Cardiac muscle cell (in vitro differentiated cells and primary cell): Measurements from ENCODE around the gene TMEM120B. TPM values are rescaled to one million over a fixed set of nuclear protein-coding genes. Genes with fewer than 3 reads are reported as not detected.
"Not testable (repeated sequence)": the region's sequence is repeated elsewhere in the genome, so short reads cannot be mapped to it uniquely, and the experiment has no call there.

Source experiments
- DNase-seq, 2 donors: peaks; one replicate each; pipeline versions ENCODE4 v3.0.0 to v3.0.0-alpha.2; 2010 to 2017; ENCODE audit warnings: low read depth in 1 of 2, low spot score in 1 of 2
- H3K27ac ChIP-seq: fragments of 200-600 bp; sonication (generic); 2 replicates; pipeline ENCODE4 v1.5.1; 2016
- H3K27me3 ChIP-seq: fragments of 200-600 bp; sonication (generic); 2 replicates; pipeline ENCODE4 v1.6.0; 2016; ENCODE audit warnings: control low read depth
- H3K36me3 ChIP-seq: fragments of 200-600 bp; sonication (generic); 2 replicates; pipeline ENCODE4 v1.5.1; 2016; ENCODE audit warnings: control low read depth
- H3K4me1 ChIP-seq: fragments of 200-600 bp; sonication (generic); 2 replicates; pipeline ENCODE4 v1.8.1; 2017; ENCODE audit warnings: low read depth, mild to moderate bottlenecking, mixed run types
- H3K4me3 ChIP-seq: fragments of 200-600 bp; sonication (generic); 2 replicates; pipeline ENCODE4 v1.5.1; 2016; ENCODE audit warnings: mild to moderate bottlenecking
- H3K9me3 ChIP-seq: fragments of 200-600 bp; sonication (generic); 2 replicates; pipeline ENCODE4 v1.5.1; 2017; ENCODE audit warnings: low read depth, mild to moderate bottlenecking, control low read depth
- polyA plus RNA-seq: library from polyadenylated mRNA; unstranded; fragments of >200 nt; fragmentation: Nextera tagmentation; extraction: Ambion mirVana; gene quantifications from 2 replicates; pipeline ENCODE4 v1.2.1, GENCODE V29; 2016
- total RNA-seq: library from RNA; depleted of rRNA; stranded (reverse); fragments of >200 nt; gene quantifications from 2 replicates; pipeline ENCODE4 v1.2.3, GENCODE V29; 2016
- TF ChIP-seq, protein P1 (sequence below): IDR thresholded peaks from 2 replicates; pipeline ENCODE4 v1.5.1; 2012; ENCODE audit warnings: low read depth, mild to moderate bottlenecking, low read length

Gene TMEM120B
- total and polyA plus RNA-seq, 2 experiments from 2014 or later, result 19.7 to 30.7 TPM

DNA sequence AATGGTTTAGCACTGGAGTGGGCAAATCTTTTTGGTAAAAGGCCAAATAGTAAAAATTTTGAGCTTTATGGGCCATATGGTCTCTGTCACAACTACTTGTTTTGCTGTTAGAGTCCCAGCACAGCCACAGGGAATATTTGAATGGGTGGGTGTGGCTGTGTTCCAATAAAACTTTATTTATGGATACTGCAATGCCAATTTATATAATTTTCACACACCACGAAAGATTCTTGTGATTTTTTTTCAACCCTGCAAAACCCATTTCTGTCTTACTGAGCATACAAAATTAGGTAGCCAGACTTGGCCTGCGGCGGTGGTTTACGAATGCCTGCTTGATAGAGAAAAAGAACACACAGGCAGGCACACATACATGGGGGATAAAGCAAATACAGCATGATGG, 28.3 kb downstream of the TMEM120B start:
- H3K4me1 ChIP-seq, result no peaks in the 10 kb centered on the region
- no peak overlapping the region for H3K27ac ChIP-seq
- DNase-seq, result no peak
- H3K4me3 ChIP-seq, result no peak overlapping the region
- no peaks in the 10 kb centered on the region for H3K27me3 ChIP-seq
- H3K36me3 ChIP-seq, result no peaks in the 10 kb centered on the region
- TF ChIP-seq, protein P1, sequence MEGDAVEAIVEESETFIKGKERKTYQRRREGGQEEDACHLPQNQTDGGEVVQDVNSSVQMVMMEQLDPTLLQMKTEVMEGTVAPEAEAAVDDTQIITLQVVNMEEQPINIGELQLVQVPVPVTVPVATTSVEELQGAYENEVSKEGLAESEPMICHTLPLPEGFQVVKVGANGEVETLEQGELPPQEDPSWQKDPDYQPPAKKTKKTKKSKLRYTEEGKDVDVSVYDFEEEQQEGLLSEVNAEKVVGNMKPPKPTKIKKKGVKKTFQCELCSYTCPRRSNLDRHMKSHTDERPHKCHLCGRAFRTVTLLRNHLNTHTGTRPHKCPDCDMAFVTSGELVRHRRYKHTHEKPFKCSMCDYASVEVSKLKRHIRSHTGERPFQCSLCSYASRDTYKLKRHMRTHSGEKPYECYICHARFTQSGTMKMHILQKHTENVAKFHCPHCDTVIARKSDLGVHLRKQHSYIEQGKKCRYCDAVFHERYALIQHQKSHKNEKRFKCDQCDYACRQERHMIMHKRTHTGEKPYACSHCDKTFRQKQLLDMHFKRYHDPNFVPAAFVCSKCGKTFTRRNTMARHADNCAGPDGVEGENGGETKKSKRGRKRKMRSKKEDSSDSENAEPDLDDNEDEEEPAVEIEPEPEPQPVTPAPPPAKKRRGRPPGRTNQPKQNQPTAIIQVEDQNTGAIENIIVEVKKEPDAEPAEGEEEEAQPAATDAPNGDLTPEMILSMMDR, result no peak
- no peaks in the 10 kb centered on the region for H3K9me3 ChIP-seq

DNA sequence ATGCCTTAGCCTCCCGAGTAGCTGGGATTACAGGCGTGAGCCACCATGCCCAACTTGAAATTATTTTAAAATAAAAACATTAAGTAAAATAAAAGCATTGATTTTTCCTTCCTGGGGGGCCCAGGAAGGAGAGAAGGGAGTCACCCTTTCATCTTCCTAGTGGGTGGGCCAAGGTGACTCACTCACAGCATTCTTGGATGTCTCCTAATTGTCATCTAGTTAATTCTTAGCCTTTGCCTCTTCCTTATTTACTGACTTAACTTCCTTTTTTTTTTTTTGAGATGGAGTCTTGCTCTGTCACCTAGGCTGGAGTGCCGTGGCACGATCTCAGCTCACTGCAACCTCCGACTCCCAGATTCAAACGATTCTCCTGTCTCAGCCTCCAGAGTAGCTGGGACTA, 29.2 kb downstream of the TMEM120B start:
- H3K27ac ChIP-seq, result no peak overlapping the region
- H3K9me3 ChIP-seq, result no peaks in the 10 kb centered on the region
- no peak overlapping the region for H3K4me3 ChIP-seq
- H3K27me3 ChIP-seq, result no peaks in the 10 kb centered on the region
- DNase-seq, result no peak
- no peaks in the 10 kb centered on the region for H3K4me1 ChIP-seq
- H3K36me3 ChIP-seq, result no peaks in the 10 kb centered on the region
- TF ChIP-seq, protein P1, result no peak

DNA sequence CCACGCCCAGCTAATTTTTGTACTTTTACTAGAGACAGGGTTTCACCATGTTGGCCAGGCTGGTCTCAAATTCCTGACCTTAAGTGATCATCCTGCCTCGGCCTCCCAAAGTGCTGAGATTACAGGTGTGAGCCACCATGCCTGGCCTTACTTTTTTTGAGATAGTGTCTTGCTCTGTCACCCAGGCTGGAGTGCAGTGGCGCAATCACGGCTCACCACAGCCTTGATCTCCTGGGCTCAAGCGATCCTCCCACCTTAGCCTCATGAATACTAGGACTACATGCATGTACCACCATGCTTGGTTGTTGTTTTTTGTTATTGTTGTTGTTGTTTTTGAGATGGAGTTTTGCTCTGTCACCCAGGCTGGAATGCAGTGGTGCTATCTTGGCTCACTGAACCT, 33.0 kb downstream of the TMEM120B start:
- not testable (repeated sequence) for H3K4me1 ChIP-seq, H3K9me3 ChIP-seq, H3K36me3 ChIP-seq, DNase-seq, H3K27ac ChIP-seq, H3K27me3 ChIP-seq, H3K4me3 ChIP-seq

DNA sequence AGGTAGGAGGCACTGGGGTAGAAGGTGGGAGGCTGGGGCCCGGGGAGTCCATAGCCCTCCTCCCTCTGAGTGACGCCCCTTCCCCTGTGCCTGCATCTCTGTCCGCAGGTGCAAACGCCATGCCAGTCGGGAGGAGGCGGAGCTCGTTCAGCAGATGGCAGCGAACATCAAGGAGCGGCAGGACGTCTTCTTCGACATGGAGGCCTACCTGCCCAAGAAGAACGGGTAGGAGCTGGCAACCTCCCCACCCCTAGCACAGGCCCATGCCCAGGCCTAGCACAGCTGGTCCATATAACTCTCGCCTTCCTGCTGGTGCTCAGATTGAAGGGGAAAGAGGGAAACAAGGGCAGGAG, 35.6 kb downstream of the TMEM120B start:
- no peaks in the 10 kb centered on the region for H3K27me3 ChIP-seq
- TF ChIP-seq, protein P1, result no peak
- no peak overlapping the region for H3K4me3 ChIP-seq
- no peaks in the 10 kb centered on the region for H3K9me3 ChIP-seq
- H3K27ac ChIP-seq, result peak overlapping the region; percentile 35
- DNase-seq, result no peak
- no peaks in the 10 kb centered on the region for H3K36me3 ChIP-seq
- H3K4me1 ChIP-seq, result peaks cover 7% of the 10 kb centered on the region

DNA sequence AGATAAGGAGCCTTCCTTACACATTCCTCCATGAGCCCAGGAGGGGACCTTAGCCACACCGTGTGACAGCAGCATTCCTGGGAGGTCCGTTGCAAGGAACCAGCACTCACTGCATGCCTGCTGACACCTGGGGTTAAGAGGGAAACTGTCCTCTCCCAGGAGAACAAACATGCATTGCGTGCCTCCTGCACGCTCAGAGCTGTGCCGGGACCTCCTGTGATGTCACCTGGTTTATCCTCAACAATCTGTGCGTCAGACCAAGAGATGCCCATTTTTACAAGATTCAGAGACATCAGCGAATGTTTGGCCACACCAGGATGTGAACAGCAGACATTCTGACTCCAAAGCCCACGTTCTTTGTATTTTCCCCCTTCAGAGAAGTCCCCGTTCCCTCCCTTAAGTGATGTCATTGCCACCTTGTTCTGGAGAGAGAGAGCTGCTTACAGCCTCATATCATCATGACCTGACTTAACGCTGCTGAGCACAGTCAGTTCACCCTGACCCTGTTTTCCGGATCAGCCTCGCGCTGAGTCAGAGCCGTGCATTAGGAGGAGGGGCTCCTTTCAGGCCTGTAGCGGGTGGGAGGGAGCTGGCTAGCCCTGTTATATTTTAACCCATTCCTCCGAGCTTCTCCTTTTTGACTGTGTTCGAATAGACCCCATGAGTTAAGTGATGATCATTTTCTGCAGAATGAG, 36.2 kb downstream of the TMEM120B start:
- DNase-seq, result peak; percentile 61 to 88
- TF ChIP-seq, protein P1, result no peak
- Histone ChIP-seq H3K4me1 (peaks cover 7% of the 10 kb centered on the region), H3K36me3 (no peaks in the 10 kb centered on the region), H3K27ac (peak overlapping the region; percentile 35), H3K27me3 (no peaks in the 10 kb centered on the region), H3K4me3 (no peak overlapping the region), H3K9me3 (no peaks in the 10 kb centered on the region)

DNA sequence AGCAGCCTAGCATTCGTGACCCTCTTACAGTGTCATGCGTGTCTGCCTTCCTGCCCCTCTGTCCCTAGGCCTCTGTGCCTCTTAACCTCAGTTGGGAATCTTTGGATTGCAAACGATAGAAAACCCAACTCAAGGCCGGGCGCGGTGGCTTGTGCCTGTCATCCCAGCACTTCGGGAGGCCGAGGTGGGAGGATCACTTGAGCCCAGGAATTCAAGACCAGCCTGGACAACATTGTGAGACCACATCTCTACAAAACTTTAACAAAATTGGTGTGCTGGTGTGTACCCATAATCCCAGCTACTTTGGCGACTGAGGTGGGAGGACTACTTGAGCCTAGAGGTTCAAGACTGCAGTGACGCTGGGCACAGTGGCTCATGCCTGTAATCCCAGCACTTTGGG, 36.7 kb downstream of the TMEM120B start:
- no peaks in the 10 kb centered on the region for H3K36me3 ChIP-seq
- H3K4me1 ChIP-seq, result peaks cover 7% of the 10 kb centered on the region
- TF ChIP-seq, protein P1, result no peak
- DNase-seq, result no peak
- H3K27me3 ChIP-seq, result no peaks in the 10 kb centered on the region
- H3K9me3 ChIP-seq, result no peaks in the 10 kb centered on the region
- H3K4me3 ChIP-seq, result no peak overlapping the region
- H3K27ac ChIP-seq, result peak overlapping the region; percentile 35
